ENCODE measurements around the gene AQP10. TPM values are rescaled to one million over a fixed set of nuclear protein-coding genes. Genes with fewer than 3 reads are reported as not detected.
"Not testable (repeated sequence)": the region's sequence is repeated elsewhere in the genome, so short reads cannot be mapped to it uniquely, and the experiment has no call there.

AQP10 gene
- total RNA-seq, 2 experiments from 2014 or later: not detected

DNA sequence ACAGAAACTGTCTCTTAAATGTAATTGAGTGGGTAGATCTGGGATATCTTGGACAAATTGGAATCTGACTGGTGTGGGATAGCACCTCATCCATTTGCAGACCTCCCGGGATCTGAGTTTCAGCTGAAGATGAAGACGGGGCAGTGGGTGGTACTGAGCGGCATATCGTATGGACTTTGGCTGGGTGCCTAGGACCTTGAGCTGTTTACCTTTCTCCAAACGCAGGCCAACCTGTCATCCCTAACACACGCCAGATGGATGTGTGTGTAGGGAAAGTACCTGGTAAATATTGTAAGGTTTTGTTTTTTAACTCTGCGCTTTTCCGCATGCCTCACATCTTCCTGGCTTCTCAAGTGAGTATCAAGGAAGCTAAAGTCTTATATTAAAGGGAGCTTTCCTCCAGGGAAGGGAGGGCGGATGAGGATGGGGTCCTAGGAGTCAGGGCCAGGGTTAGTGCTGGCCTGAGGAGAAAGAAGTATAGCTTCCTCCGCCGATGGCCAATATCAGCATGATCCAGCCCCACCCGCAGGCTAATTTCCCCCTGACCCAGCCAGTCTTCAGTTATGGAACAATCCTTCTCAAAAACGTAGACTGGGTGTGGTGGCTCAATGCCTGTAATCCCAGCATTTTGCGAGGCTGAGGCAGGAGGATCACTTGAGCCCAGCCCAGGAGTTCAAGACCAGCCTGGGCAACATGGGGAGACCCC lies 30.6 kb downstream of the AQP10 start:
- DNase-seq: no peak
- peaks cover 41% of the 10 kb centered on the region for H3K36me3 Mint-ChIP-seq (ENCODE audit: low read depth)

DNA sequence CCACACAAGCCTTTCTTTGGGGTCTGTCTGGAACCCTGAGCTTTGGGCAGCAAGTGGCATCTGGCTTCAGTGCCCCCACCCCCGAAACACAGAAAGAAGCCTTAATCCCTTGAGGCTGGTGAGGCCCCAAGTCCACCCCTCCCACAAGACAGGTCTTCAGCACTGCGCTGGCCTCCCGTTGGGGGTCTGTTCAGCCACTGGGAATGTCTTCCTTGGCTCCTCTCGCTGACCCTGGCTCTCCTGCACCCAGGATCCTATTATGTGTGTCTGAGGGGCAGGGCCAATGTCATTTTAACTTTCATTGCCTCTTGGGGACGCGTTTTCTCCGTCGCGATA lies 31.3 kb downstream of the AQP10 start:
- Mint-ChIP-seq H3K4me3 (peak overlapping the region; percentile 67), H3K27me3 (peaks cover 7% of the 10 kb centered on the region), H3K4me1 (peaks cover 36% of the 10 kb centered on the region), H3K36me3 (ENCODE audit: low read depth) (peaks cover 38% of the 10 kb centered on the region), H3K9me3 (no peaks in the 10 kb centered on the region), H3K27ac (peak overlapping the region; percentile 60)
- POLR2A ChIA-PET: no interaction called here
- CTCF ChIA-PET: interaction anchor here (0.7 to 6.8 kb wide), 6 partner anchors 8 to 1551 kb away, joined by 4 to 42 read pairs (median 6); no protein-coding TSS in a partner anchor
- no peak for DNase-seq

More for the DNA sequence above, 30.6 kb downstream of the AQP10 start:
- no peaks in the 10 kb centered on the region for H3K9me3 Mint-ChIP-seq
- peak overlapping the region; percentile 9 for H3K4me3 Mint-ChIP-seq
- no peak overlapping the region for H3K27ac Mint-ChIP-seq
- H3K27me3 Mint-ChIP-seq: peaks cover 7% of the 10 kb centered on the region
- CTCF ChIA-PET: interaction anchor here (0.6 to 6.8 kb wide), 5 partner anchors 10 to 1552 kb away, joined by 3 to 42 read pairs (median 6); no protein-coding TSS in a partner anchor
- peaks cover 38% of the 10 kb centered on the region for H3K4me1 Mint-ChIP-seq
- POLR2A ChIA-PET: no interaction called here

DNA sequence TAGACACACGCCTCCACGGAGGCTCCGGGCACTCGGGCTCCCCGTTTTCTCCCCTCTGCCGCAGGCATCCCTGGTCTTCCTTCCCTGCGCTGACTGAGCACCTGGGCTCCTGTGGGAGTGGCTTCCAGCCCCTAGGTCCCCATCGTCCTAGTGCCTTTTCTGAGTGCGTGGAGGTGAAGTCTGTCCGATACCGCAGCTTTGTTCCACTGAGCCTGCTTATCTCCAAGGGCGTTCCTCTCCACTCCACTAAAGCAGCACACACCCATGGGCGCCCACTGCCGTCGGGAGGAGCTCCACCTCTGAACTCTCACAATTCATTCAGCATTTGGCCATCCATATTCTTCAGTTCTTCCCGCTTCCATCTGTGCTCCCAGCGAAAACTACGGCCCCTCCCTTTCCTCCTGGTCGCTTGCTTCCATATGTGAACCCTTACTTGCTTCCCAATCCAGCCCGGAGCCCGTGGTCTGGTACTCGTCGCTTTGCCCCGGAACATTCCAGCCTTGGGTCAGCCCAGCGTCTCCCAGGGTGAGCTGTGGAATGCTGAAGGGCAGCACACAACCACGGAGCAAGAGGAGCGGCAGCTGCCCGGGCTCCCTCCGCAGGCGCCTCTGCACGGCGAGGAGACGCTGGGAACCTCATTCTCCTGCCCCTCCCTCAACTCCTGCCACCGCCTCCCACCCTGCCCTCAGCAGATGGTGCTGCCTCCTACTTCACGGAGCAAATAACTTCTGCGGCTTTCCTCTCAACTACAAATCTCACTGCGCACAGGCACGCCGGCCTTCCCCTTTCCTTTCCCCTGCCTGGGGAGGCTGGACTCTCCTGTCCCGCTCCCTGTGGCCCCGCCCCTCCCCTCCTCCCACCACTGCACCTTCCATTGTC lies 31.9 kb downstream of the AQP10 start:
- DNase-seq: peak; percentile 52
- CTCF ChIA-PET: interaction anchor here (0.5 to 6.8 kb wide), 8 partner anchors 9 to 1551 kb away, joined by 4 to 42 read pairs (median 5); no protein-coding TSS in a partner anchor

GRCh38 chr1:154353460-154353904 lies 32.6 kb downstream of the AQP10 start:
- Mint-ChIP-seq H3K27me3 (peaks cover 7% of the 10 kb centered on the region), H3K4me1 (peaks cover 34% of the 10 kb centered on the region), H3K4me3 (peak overlapping the region; percentile 67), H3K36me3 (ENCODE audit: low read depth) (peaks cover 28% of the 10 kb centered on the region), H3K9me3 (no peaks in the 10 kb centered on the region), H3K27ac (peak overlapping the region; percentile 77)
- ChIA-PET POLR2A (no interaction called here), CTCF (interaction anchor here (1.2 to 6.8 kb wide), 4 partner anchors 9 to 72 kb away, joined by 3 to 42 read pairs (median 4); no protein-coding TSS in a partner anchor)
- DNase-seq: peak; percentile 46

More for the DNA sequence above, 31.9 kb downstream of the AQP10 start:
- peaks cover 34% of the 10 kb centered on the region for H3K4me1 Mint-ChIP-seq
- H3K36me3 Mint-ChIP-seq (ENCODE audit: low read depth): peaks cover 33% of the 10 kb centered on the region
- POLR2A ChIA-PET: no interaction called here
- peak overlapping the region; percentile 77 for H3K27ac Mint-ChIP-seq
- no peaks in the 10 kb centered on the region for H3K9me3 Mint-ChIP-seq
- peak overlapping the region; percentile 67 for H3K4me3 Mint-ChIP-seq
- H3K27me3 Mint-ChIP-seq: peaks cover 7% of the 10 kb centered on the region

DNA sequence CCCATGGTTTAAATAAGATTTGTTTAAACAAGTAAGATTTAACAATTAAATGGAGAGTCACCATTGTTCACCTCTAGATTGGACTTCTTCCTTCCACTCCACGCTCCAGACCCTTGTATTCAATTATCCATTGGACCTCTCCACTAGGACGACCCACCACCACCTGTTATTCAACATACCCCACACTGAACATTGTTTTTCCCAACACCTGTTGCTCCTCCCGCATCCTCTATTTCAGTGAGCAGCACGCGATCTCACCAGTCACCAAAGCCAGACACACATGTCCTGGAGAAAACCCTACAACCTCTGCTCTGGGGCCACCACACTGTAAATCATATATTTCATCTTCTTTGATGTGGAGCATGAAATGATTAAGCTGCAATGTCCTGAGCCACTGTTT lies 33.1 kb downstream of the AQP10 start:
- H3K9me3 Mint-ChIP-seq: no peaks in the 10 kb centered on the region
- POLR2A ChIA-PET: no interaction called here
- peaks cover 34% of the 10 kb centered on the region for H3K4me1 Mint-ChIP-seq
- H3K27me3 Mint-ChIP-seq: peaks cover 7% of the 10 kb centered on the region
- H3K4me3 Mint-ChIP-seq: no peak overlapping the region
- CTCF ChIA-PET: interaction anchor here (1.2 to 6.8 kb wide), 2 partner anchors 18 to 73 kb away, joined by 3 to 42 read pairs; no protein-coding TSS in a partner anchor
- DNase-seq: no peak
- peaks cover 23% of the 10 kb centered on the region for H3K36me3 Mint-ChIP-seq (ENCODE audit: low read depth)
- no peak overlapping the region for H3K27ac Mint-ChIP-seq

GRCh38 chr1:154358519-154358918 lies 37.6 kb downstream of the AQP10 start:
- Mint-ChIP-seq H3K4me3 (no peak overlapping the region), H3K36me3 (ENCODE audit: low read depth) (no peaks in the 10 kb centered on the region), H3K27me3 (peaks cover 7% of the 10 kb centered on the region), H3K27ac (no peak overlapping the region), H3K4me1 (peaks cover 10% of the 10 kb centered on the region), H3K9me3 (peaks cover 5% of the 10 kb centered on the region)
- DNase-seq: no peak
- POLR2A ChIA-PET: no interaction called here
- CTCF ChIA-PET: interaction anchor here (0.6 kb wide), 1 partner anchor 25 kb away, joined by 4 read pairs; no protein-coding TSS in a partner anchor

DNA sequence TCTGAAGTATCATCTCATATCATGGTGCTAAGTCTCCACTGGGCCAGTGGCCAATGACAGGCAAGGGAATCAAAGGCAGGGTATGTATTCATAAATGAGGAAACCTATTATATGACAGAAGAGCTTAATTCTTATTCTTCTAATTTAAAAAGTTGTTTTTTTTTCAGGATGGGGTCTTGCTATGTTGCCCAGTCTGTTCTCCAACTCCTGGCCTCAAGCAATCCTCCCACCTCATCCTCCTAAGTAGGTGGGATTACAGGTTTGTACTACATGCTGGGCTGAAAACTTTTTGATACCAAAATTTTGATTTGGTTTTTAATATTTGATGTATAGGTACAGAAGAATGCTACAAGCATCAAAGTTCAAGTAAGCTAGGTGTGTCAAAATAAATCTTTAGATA lies 39.4 kb downstream of the AQP10 start:
- no peak overlapping the region for H3K4me3 Mint-ChIP-seq
- H3K9me3 Mint-ChIP-seq: peaks cover 5% of the 10 kb centered on the region
- CTCF ChIA-PET: interaction anchor here (1.5 to 2.2 kb wide), 2 partner anchors 9 to 186 kb away, joined by 3 to 6 read pairs; no protein-coding TSS in a partner anchor
- H3K27ac Mint-ChIP-seq: no peak overlapping the region
- H3K36me3 Mint-ChIP-seq (ENCODE audit: low read depth): no peaks in the 10 kb centered on the region
- H3K27me3 Mint-ChIP-seq: peaks cover 4% of the 10 kb centered on the region
- DNase-seq: no peak
- POLR2A ChIA-PET: no interaction called here
- H3K4me1 Mint-ChIP-seq: peaks cover 2% of the 10 kb centered on the region

DNA sequence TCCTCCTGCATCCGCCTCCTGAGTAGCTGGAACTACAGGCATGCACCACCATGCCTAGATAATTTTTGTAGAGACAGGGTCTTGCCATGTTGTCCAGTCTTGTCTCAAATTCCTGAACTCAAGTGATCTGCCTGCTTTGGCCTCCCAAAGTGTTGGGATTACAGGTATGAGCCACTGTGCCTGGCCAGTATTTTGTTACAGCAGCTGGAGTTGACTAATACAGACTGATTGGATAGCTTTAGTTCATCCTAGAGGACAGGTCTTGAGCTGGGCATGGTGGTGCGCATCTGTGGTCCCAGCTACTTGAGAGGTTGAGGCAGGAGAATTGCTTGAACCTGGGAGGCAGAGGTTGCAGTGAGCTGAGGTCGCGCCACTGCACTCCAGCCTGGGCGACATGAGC lies 40.0 kb downstream of the AQP10 start:
- H3K36me3 Mint-ChIP-seq (ENCODE audit: low read depth); POLR2A ChIA-PET; DNase-seq; H3K4me3 Mint-ChIP-seq; H3K4me1 Mint-ChIP-seq; H3K27me3 Mint-ChIP-seq; H3K27ac Mint-ChIP-seq; H3K9me3 Mint-ChIP-seq: not testable (repeated sequence)
- CTCF ChIA-PET: interaction anchor here (1.1 to 2.2 kb wide), 3 partner anchors 9 to 186 kb away, joined by 3 to 6 read pairs (median 3); no protein-coding TSS in a partner anchor

DNA sequence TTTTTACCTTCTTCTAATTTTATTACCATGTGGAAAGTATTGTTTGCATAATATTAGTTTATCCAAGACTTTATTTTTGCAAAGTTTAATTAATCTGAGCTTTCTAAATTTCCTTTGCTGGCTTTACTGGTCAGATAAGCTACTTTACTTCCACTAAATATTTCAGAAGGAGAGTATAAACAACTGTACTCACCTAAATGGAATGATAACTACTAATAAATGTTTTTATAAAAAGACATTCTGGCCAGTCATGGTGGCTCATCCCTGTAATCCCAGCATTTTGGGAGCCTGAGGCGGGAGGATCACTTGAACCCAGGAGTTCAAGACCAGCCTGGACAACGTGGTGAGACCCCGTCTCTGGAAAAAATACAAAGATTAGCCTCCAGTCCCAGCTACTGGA lies 40.5 kb downstream of the AQP10 start:
- peaks cover 8% of the 10 kb centered on the region for H3K27me3 Mint-ChIP-seq
- no peak overlapping the region for H3K27ac Mint-ChIP-seq
- peaks cover 2% of the 10 kb centered on the region for H3K4me1 Mint-ChIP-seq
- no peak for DNase-seq
- ChIA-PET POLR2A (no interaction called here), CTCF (interaction anchor here (0.5 to 2.2 kb wide), 5 partner anchors 10 to 340 kb away, joined by 3 to 6 read pairs (median 3); no protein-coding TSS in a partner anchor)
- peaks cover 5% of the 10 kb centered on the region for H3K9me3 Mint-ChIP-seq
- no peaks in the 10 kb centered on the region for H3K36me3 Mint-ChIP-seq (ENCODE audit: low read depth)
- no peak overlapping the region for H3K4me3 Mint-ChIP-seq

DNA sequence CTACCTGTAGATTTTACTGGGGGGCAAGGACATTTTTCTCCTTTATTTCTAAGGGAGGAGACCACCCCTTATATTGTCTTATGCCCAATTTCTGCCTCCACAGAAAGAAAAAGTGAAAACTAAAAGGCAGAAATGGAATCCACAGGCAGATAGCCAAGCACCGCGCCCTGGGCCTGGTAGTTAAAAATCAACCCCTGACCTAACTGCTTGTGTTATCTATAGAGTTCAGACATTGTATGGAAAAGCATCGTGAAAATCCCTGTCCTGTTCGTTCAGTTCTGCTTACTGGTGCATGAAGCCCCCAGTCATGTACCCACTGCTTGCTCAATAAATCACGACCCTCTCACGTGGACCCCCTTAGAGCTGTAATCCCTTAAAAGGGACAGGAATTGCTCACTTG lies 50.5 kb downstream of the AQP10 start:
- ChIA-PET POLR2A (no interaction called here), CTCF (interaction anchor here (0.7 kb wide), 1 partner anchor 448 kb away, joined by 3 read pairs; no protein-coding TSS in a partner anchor)
- no peaks in the 10 kb centered on the region for H3K27me3 Mint-ChIP-seq
- no peaks in the 10 kb centered on the region for H3K9me3 Mint-ChIP-seq
- DNase-seq: no peak
- no peaks in the 10 kb centered on the region for H3K36me3 Mint-ChIP-seq (ENCODE audit: low read depth)
- H3K27ac Mint-ChIP-seq: no peak overlapping the region
- peaks cover 9% of the 10 kb centered on the region for H3K4me1 Mint-ChIP-seq
- H3K4me3 Mint-ChIP-seq: no peak overlapping the region

GRCh38 chr1:154373777-154374357 lies 53.0 kb downstream of the AQP10 start:
- DNase-seq; H3K4me3 Mint-ChIP-seq; CTCF ChIA-PET; H3K27ac Mint-ChIP-seq; H3K36me3 Mint-ChIP-seq (ENCODE audit: low read depth); H3K9me3 Mint-ChIP-seq; H3K4me1 Mint-ChIP-seq; H3K27me3 Mint-ChIP-seq: not testable (repeated sequence)
- POLR2A ChIA-PET: interaction anchor here (0.7 kb wide), 1 partner anchor 33 kb away, joined by 4 read pairs; no protein-coding TSS in a partner anchor
